Nephron (organoid): ENCODE results near the gene TUBGCP5.

Experiments
- H3K27ac Mint-ChIP-seq, 3 experiments: 2 replicates each; pipeline ENCODE4 v1.8.0; 2020; ENCODE audit warnings: mixed read lengths in 3 of 3, mild to moderate bottlenecking in 2 of 3, moderate library complexity in 1 of 3
- H3K27me3 Mint-ChIP-seq: 2 replicates; pipeline ENCODE4 v1.8.0; 2021; ENCODE audit warnings: low read depth, mild to moderate bottlenecking, moderate library complexity, mixed read lengths
- H3K36me3 Mint-ChIP-seq: 2 replicates; pipeline ENCODE4 v1.8.0; 2020; ENCODE audit warnings: low read depth, mixed read lengths
- H3K4me1 Mint-ChIP-seq: 2 replicates; pipeline ENCODE4 v1.8.0; 2020; ENCODE audit warnings: mixed read lengths
- H3K4me3 Mint-ChIP-seq, 3 experiments: 2 replicates each; pipeline ENCODE4 v1.8.0; 2020; ENCODE audit warnings: mild to moderate bottlenecking in 3 of 3, mixed read lengths in 3 of 3, moderate library complexity in 2 of 3
- H3K9me3 Mint-ChIP-seq: 2 replicates; pipeline ENCODE4 v1.8.0; 2020; ENCODE audit warnings: mixed read lengths
- TF ChIP-seq, protein P1 (sequence below), 3 experiments: fragments of 200-600 bp; sonication (generic); IDR thresholded peaks; one replicate each; pipeline ENCODE4 v1.5.0; 2021; ENCODE audit warnings: antibody characterized with exemption in 3 of 3; ENCODE audit not compliant: unreplicated experiment in 3 of 3

The TUBGCP5 gene

DNA sequence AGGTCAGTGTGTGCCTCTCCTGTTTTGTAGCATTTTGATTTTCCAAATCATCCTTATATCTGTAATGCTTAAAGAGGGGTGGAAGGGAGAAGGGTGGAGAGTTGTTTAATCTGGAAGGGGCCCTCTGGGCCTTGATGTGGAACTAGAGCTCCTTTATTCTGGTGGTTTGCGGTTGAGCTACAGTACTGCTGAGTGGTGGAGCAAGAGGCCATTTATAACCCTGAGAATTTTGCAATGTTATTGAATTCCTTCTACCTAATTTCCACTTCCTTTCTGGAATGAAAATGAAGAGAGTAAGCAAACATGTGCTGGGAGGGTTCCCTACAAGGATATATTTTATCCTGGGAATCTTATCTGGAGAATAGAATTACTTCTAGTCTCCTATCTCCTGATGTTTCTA lies 35.3 kb upstream of the TUBGCP5 start:
- H3K4me3 Mint-ChIP-seq, result no peak overlapping the region
- H3K27ac Mint-ChIP-seq, result peak overlapping the region in 1 of 3 experiments; percentile 2
- no peaks in the 10 kb centered on the region for H3K36me3 Mint-ChIP-seq
- TF ChIP-seq, protein P1, sequence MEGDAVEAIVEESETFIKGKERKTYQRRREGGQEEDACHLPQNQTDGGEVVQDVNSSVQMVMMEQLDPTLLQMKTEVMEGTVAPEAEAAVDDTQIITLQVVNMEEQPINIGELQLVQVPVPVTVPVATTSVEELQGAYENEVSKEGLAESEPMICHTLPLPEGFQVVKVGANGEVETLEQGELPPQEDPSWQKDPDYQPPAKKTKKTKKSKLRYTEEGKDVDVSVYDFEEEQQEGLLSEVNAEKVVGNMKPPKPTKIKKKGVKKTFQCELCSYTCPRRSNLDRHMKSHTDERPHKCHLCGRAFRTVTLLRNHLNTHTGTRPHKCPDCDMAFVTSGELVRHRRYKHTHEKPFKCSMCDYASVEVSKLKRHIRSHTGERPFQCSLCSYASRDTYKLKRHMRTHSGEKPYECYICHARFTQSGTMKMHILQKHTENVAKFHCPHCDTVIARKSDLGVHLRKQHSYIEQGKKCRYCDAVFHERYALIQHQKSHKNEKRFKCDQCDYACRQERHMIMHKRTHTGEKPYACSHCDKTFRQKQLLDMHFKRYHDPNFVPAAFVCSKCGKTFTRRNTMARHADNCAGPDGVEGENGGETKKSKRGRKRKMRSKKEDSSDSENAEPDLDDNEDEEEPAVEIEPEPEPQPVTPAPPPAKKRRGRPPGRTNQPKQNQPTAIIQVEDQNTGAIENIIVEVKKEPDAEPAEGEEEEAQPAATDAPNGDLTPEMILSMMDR (IDR thresholded peaks at IDR 0.05; ENCODE audit: unreplicated experiment in 3 of 3), result no peak
- peaks cover 4% of the 10 kb centered on the region for H3K9me3 Mint-ChIP-seq
- no peaks in the 10 kb centered on the region for H3K27me3 Mint-ChIP-seq
- H3K4me1 Mint-ChIP-seq, result peaks cover 12% of the 10 kb centered on the region

DNA sequence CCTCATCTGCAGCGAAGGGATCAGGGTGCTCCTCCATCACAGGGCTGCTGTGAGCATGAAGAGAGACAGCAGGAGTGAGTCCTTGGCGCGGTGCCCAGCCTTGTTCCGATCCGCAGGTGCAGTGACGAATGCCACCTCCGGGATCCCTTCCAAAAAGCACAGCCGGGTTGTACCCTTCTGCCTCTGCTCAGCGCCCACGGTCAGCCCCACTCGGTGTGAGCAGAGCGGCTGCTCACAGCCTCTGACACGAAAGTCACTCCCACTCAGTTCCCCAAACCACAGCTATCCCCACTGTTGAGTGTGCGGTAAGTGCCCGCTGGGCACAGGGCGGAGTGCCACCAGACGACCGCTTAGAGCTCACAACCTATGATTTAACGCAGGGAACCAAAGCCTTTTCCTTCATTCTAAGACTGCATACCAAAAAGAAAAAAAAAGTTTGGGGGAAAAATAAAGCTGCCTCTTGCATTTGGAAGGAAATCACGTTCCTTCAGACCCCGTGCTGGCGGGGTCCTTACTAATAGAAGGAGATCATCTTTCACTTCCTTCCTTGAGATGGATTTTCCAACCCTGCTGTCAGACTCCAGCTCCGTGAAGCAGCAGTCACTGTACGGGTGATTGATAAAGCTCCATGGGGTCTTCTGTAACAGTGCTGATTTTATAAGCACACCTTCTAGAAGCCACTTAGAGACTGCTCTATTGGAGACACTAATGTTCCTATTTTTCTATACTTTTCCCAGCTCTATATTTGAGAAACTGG lies 34.7 kb upstream of the TUBGCP5 start:
- Mint-ChIP-seq H3K9me3 (peaks cover 4% of the 10 kb centered on the region), H3K36me3 (no peaks in the 10 kb centered on the region), H3K27ac (peak overlapping the region in 1 of 3 experiments; percentile 22), H3K27me3 (no peaks in the 10 kb centered on the region), H3K4me3 (peak overlapping the region in 1 of 3 experiments; percentile 17), H3K4me1 (peaks cover 12% of the 10 kb centered on the region)
- TF ChIP-seq, protein P1 (IDR thresholded peaks at IDR 0.05; ENCODE audit: unreplicated experiment in 3 of 3), result no peak

DNA sequence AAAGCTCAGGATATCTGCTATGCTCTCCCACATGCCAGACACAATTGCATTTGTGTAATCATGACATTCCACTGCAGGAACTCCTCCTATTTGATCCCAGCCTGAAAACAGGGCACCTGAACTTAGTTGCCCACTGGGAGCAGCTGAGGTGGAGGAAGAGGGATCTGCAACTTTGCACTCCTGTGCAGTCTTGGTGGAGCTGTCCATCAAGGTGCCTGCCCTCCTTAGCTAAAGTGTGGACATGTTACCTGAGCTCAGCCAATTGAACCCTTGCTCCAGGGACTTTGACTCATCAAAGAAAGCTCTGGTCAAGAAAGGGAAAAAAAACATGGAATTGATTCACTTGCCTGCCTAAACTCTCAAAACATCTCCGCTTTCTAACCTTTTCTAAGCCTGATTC lies 33.3 kb upstream of the TUBGCP5 start:
- Mint-ChIP-seq H3K27me3 (no peaks in the 10 kb centered on the region), H3K36me3 (no peaks in the 10 kb centered on the region), H3K4me3 (no peak overlapping the region), H3K9me3 (peaks cover 4% of the 10 kb centered on the region), H3K27ac (no peak overlapping the region), H3K4me1 (peaks cover 12% of the 10 kb centered on the region)
- TF ChIP-seq, protein P1 (IDR thresholded peaks at IDR 0.05; ENCODE audit: unreplicated experiment in 3 of 3), result no peak

DNA sequence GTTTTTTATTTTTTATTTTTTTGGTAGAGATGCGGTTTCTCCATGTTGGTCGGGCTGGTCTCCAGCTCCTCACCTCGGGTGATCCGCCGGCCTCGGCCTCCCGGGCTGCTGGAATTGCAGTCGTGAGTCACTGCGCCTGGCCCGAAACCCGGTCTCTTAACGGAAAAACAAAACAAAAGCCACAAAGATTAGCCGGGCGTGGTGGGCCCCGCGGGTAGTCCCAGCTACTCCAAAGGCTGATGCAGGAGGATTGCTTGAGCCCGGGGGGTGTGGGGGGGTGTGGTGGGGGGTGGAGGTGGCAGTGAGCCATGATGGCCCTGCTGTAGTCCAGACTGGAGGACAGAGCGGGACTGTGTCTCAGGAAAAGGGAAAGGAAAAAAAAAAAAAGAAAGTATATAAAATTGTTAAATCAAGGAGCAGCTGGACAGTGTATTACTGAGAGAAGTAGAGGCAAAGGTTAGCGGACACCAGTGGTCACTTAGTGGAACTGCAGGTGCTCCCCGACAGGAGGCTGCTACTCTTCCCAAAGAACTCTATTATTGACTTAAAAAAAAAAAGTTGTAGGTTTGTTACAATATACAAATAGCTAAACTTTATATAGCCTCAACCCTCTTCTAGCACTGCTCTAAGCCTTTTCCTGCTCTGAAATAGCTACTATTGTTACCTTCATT lies 30.3 kb upstream of the TUBGCP5 start:
- no peaks in the 10 kb centered on the region for H3K36me3 Mint-ChIP-seq
- peaks cover 9% of the 10 kb centered on the region for H3K4me1 Mint-ChIP-seq
- no peak overlapping the region for H3K4me3 Mint-ChIP-seq
- TF ChIP-seq, protein P1 (IDR thresholded peaks at IDR 0.05; ENCODE audit: unreplicated experiment in 3 of 3), result no peak
- H3K27me3 Mint-ChIP-seq, result no peaks in the 10 kb centered on the region
- H3K9me3 Mint-ChIP-seq, result peaks cover 11% of the 10 kb centered on the region
- no peak overlapping the region for H3K27ac Mint-ChIP-seq

DNA sequence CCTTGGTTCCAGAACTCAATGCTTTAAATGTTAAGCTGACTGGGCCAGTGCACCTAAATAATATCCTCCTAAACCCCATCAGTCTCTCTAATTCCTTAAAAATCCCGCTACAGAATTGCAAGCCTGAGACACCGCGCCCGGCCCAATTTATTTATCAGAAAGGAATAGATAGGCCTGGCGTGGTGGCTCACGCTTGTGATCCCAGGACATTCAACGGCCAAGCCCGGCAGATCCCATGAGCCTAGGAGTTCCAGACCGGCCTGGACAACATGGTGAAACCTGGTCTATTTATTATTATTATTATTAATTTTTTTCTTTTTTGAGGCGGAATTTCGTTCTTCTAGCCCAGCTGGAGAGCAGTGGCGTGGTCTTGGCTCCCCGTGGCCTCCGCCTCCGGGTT lies 28.0 kb upstream of the TUBGCP5 start:
- no peaks in the 10 kb centered on the region for H3K36me3 Mint-ChIP-seq
- no peaks in the 10 kb centered on the region for H3K27me3 Mint-ChIP-seq
- no peak overlapping the region for H3K27ac Mint-ChIP-seq
- no peak overlapping the region for H3K4me3 Mint-ChIP-seq
- H3K9me3 Mint-ChIP-seq, result peaks cover 29% of the 10 kb centered on the region
- TF ChIP-seq, protein P1 (IDR thresholded peaks at IDR 0.05; ENCODE audit: unreplicated experiment in 3 of 3), result no peak
- no peaks in the 10 kb centered on the region for H3K4me1 Mint-ChIP-seq
